H1 (cell line): ENCODE measurements around the gene DRAXIN. TPM values are rescaled to one million over a fixed set of nuclear protein-coding genes. Genes with fewer than 3 reads are reported as not detected.

ENCODE experiments used
- CTCF ChIA-PET: fragments of 300-600 bp; sonication (Branson Sonifier 250); formaldehyde crosslinking; loops from one replicate; lab custom pipeline; 2021; ENCODE audit not compliant: partially characterized antibody; lab: Charles Lee
- POLR2A ChIA-PET: fragments of 300-600 bp; sonication (Branson Sonifier 250); formaldehyde crosslinking; loops from one replicate; lab custom pipeline; 2021; ENCODE audit warnings: inconsistent platforms; ENCODE audit not compliant: partially characterized antibody; lab: Charles Lee
- DNase-seq, 2 experiments: peaks; one replicate each; pipeline versions ENCODE4 v3.0.0 to v3.0.0-alpha.2; 2010 to 2022; ENCODE audit warnings: low spot score in 2 of 2, low read depth in 1 of 2, mixed read lengths in 1 of 2
- FAIRE-seq: peaks from 2 replicates; lab custom pipeline; 2011; peaks lifted over from hg19 to GRCh38; lab: Jason Lieb, UNC
- H2AFZ ChIP-seq: 2 replicates; pipeline ENCODE4 v1.8.1; 2012; ENCODE audit warnings: low read length, inconsistent platforms
- H2AK5ac ChIP-seq: 2 replicates; pipeline ENCODE4 v1.6.1; 2013; ENCODE audit warnings: low read depth, low read length
- H2BK120ac ChIP-seq: replicated peaks from 2 replicates; pipeline ENCODE3; 2013; ENCODE audit warnings: low read depth, low read length, inconsistent platforms
- H2BK12ac ChIP-seq: 2 replicates; pipeline ENCODE4 v1.6.1; 2013; ENCODE audit warnings: low read depth, low read length
- H2BK15ac ChIP-seq: 2 replicates; pipeline ENCODE4 v1.6.1; 2013; ENCODE audit warnings: low read length
- H2BK20ac ChIP-seq: 2 replicates; pipeline ENCODE4 v1.6.1; 2013; ENCODE audit warnings: low read length
- H2BK5ac ChIP-seq: 2 replicates; pipeline ENCODE4 v1.6.1; 2013; ENCODE audit warnings: low read depth, low read length
- H3K14ac ChIP-seq: 2 replicates; pipeline ENCODE4 v1.6.1; 2013; ENCODE audit warnings: inconsistent platforms; ENCODE audit not compliant: insufficient read length
- H3K18ac ChIP-seq: 2 replicates; pipeline ENCODE4 v1.6.1; 2013; ENCODE audit warnings: low read length; ENCODE audit errors: extremely low read depth
- H3K23ac ChIP-seq: 2 replicates; pipeline ENCODE4 v1.6.1; 2013; ENCODE audit warnings: inconsistent platforms; ENCODE audit not compliant: insufficient read length
- H3K23me2 ChIP-seq: 2 replicates; pipeline ENCODE4 v1.6.1; 2013; ENCODE audit warnings: low read depth, low read length
- H3K27ac ChIP-seq: 2 replicates; pipeline ENCODE4 v1.6.1; 2011; ENCODE audit warnings: low read depth, low read length, inconsistent platforms
- H3K27me3 ChIP-seq, 4 experiments: replicated peaks in 1 of 4; 1 replicate in 1 of 4; 2 replicates in 3 of 4; pipeline versions ENCODE4 v1.6.1 to v1.8.1; 2011 to 2013; ENCODE audit warnings: low read length in 3 of 4, mild to moderate bottlenecking in 3 of 4, inconsistent platforms in 2 of 4, mixed read lengths in 2 of 4, moderate library complexity in 1 of 4; ENCODE audit not compliant: control insufficient read depth in 3 of 4, insufficient read depth in 3 of 4; ENCODE audit errors: extremely low read depth in 1 of 4
- H3K36me3 ChIP-seq, 4 experiments: 2 replicates each; pipeline versions ENCODE4 v1.6.1 to v1.8.1; 2011 to 2013; ENCODE audit warnings: mild to moderate bottlenecking in 4 of 4, low read length in 3 of 4, moderate library complexity in 2 of 4, control low read depth in 1 of 4, inconsistent platforms in 1 of 4; ENCODE audit not compliant: insufficient read depth in 4 of 4, control insufficient read depth in 2 of 4
- H3K4ac ChIP-seq: replicated peaks from 2 replicates; pipeline ENCODE3; 2013; ENCODE audit warnings: low read length, low read depth, mixed read lengths, inconsistent platforms; ENCODE audit not compliant: insufficient read length
- H3K4me1 ChIP-seq, 4 experiments: replicated peaks in 1 of 4; 1 replicate in 1 of 4; 2 replicates in 3 of 4; pipeline versions ENCODE4 v1.6.1 to v1.8.1; 2011 to 2013; ENCODE audit warnings: low read length in 3 of 4, inconsistent platforms in 2 of 4, mixed read lengths in 1 of 4; ENCODE audit not compliant: insufficient read depth in 4 of 4, control insufficient read depth in 3 of 4
- H3K4me2 ChIP-seq, 2 experiments: 2 replicates each; pipeline versions ENCODE4 v1.6.1 to v1.8.1; 2011 to 2013; ENCODE audit warnings: low read depth in 2 of 2, low read length in 2 of 2, control low read depth in 1 of 2, inconsistent platforms in 1 of 2, mild to moderate bottlenecking in 1 of 2; ENCODE audit not compliant: insufficient read depth in 1 of 2
- H3K4me3 ChIP-seq, 4 experiments: fragments of 200-600, 300-600 bp in 1 of 4; sonication (generic), shearing (Covaris generic), sonication (Bioruptor Twin) in 1 of 4; 2 replicates each; pipeline versions ENCODE4 v1.5.1 to v1.8.1; 2011 to 2016; ENCODE audit warnings: low read length in 4 of 4, low read depth in 3 of 4, control low read depth in 2 of 4, inconsistent platforms in 2 of 4, mild to moderate bottlenecking in 2 of 4, mixed read lengths in 1 of 4, moderate library complexity in 1 of 4; ENCODE audit not compliant: insufficient read depth in 2 of 4; ENCODE audit errors: extremely low read depth in 1 of 4
- H3K56ac ChIP-seq: replicated peaks from 2 replicates; pipeline ENCODE3; 2013; ENCODE audit warnings: low read depth, mild to moderate bottlenecking, mixed read lengths, low read length, inconsistent platforms; ENCODE audit not compliant: insufficient read length
- H3K79me1 ChIP-seq: 2 replicates; pipeline ENCODE4 v1.6.1; 2013; ENCODE audit warnings: low read depth, low read length, control low read depth
- H3K79me2 ChIP-seq, 2 experiments: 2 replicates each; pipeline versions ENCODE4 v1.6.1 to v1.8.1; 2012 to 2013; ENCODE audit warnings: low read length in 2 of 2, mild to moderate bottlenecking in 2 of 2, inconsistent platforms in 1 of 2; ENCODE audit not compliant: insufficient read depth in 2 of 2, control insufficient read depth in 1 of 2
- H3K9ac ChIP-seq, 4 experiments: replicated peaks in 1 of 4; 1 replicate in 1 of 4; 2 replicates in 3 of 4; pipeline versions ENCODE4 v1.6.1 to v1.8.1; 2011 to 2013; ENCODE audit warnings: low read depth in 3 of 4, low read length in 3 of 4, control low read depth in 2 of 4, mild to moderate bottlenecking in 2 of 4, moderate library complexity in 2 of 4, inconsistent platforms in 1 of 4; ENCODE audit errors: extremely low read depth in 1 of 4
- H3K9me3 ChIP-seq, 2 experiments: 2 replicates each; pipeline versions ENCODE4 v1.6.1 to v1.8.1; 2012 to 2013; ENCODE audit warnings: mild to moderate bottlenecking in 2 of 2, moderate library complexity in 2 of 2, control low read depth in 1 of 2, inconsistent platforms in 1 of 2, low read depth in 1 of 2, low read length in 1 of 2, mixed read lengths in 1 of 2; ENCODE audit not compliant: insufficient read depth in 2 of 2
- H4K20me1 ChIP-seq, 2 experiments: replicated peaks in 1 of 2; 2 replicates each; pipeline versions ENCODE3 to v1.8.1; 2011 to 2013; ENCODE audit warnings: inconsistent platforms in 2 of 2, low read length in 2 of 2, mild to moderate bottlenecking in 1 of 2; ENCODE audit not compliant: insufficient read depth in 2 of 2, control insufficient read depth in 1 of 2
- H4K5ac ChIP-seq: 2 replicates; pipeline ENCODE4 v1.6.1; 2013; ENCODE audit warnings: low read length, low read depth, mixed read lengths, inconsistent platforms; ENCODE audit not compliant: insufficient read length
- H4K8ac ChIP-seq: 2 replicates; pipeline ENCODE4 v1.8.0; 2013; ENCODE audit warnings: mild to moderate bottlenecking, moderate library complexity, low read length, inconsistent platforms; ENCODE audit not compliant: insufficient read depth; ENCODE audit errors: extremely low read depth
- H4K91ac ChIP-seq: replicated peaks from 2 replicates; pipeline ENCODE3; 2013; ENCODE audit warnings: low read length, mixed read lengths, inconsistent platforms; ENCODE audit not compliant: insufficient read length
- CEBPB ChIP-seq: IDR thresholded peaks from 2 replicates; pipeline ENCODE4 v1.6.1; 2012; ENCODE audit warnings: low read depth, low read length
- JUND ChIP-seq: IDR thresholded peaks from 2 replicates; pipeline ENCODE4 v1.6.1; 2011; ENCODE audit warnings: mild to moderate bottlenecking, improper control_type of control experiment, low read length
- WGBS, 2 experiments: shearing (Covaris generic) in 1 of 2; methylation state at CpG; one replicate each; pipeline versions ENCODE4 v1.1.6 to v1.1.7; 2013 to 2015; ENCODE audit warnings: low lambda C conversion rate in 2 of 2, mixed read lengths in 2 of 2, inconsistent platforms in 1 of 2, low coverage in 1 of 2, missing lambda C conversion rate in 1 of 2; ENCODE audit not compliant: insufficient replicate concordance in 2 of 2, insufficient coverage in 1 of 2, insufficient read length in 1 of 2; ENCODE audit errors: extremely low coverage in 1 of 2, missing lambda C conversion rate in 1 of 2; 5-methylcytosine and 5-hydroxymethylcytosine counted together
- polyA plus RNA-seq, 7 experiments: library from polyadenylated mRNA; depleted of rRNA in 3 of 7; stranded (reverse) in 5 of 7; unstranded in 2 of 7; fragments of >200 nt in 5 of 7; fragments of 200-250 nt in 2 of 7; gene quantifications; 1 replicate in 5 of 7; 2 replicates in 1 of 7; 4 replicates in 1 of 7; pipeline versions ENCODE4 v1.2.1 to v1.2.3, GENCODE V29; 2011 to 2013; ENCODE audit warnings: missing spikeins in 2 of 7, mixed read lengths in 2 of 7
- total RNA-seq: library from RNA; stranded (reverse); fragmentation: NEBNext Ultra II Directional; extraction: Animal tissue kit (Norgen Biotek cat#: 25700); gene quantifications from 2 replicates; pipeline ENCODE4 v1.2.1, GENCODE V29; 2021

DRAXIN gene
- total and polyA plus RNA-seq, 2 of the 8 experiments (the other 6 are each of a cell fraction or from before 2014, with no cell fraction given) = 4.6 to 17.6 TPM

GRCh38 chr1:11730429-11730891 is 39.0 kb downstream of the DRAXIN start:
- no peak overlapping the region for H3K23ac ChIP-seq
- FAIRE-seq = no peak
- TF ChIP-seq JUND (no peak), CEBPB (peak; percentile 31; the same call in 1 of the 2 replicates)
- TF ChIP-seq, all 59 proteins: peak for 1
- Histone ChIP-seq H2BK20ac (peak overlapping the region; percentile 100; the same call in 1 of the 2 replicates), H4K8ac (no peak overlapping the region), H4K91ac (no peak overlapping the region), H3K4ac (no peak overlapping the region), H4K20me1 (peaks cover 0 to 1% of the 10 kb centered on the region in 2 experiments), H2BK15ac (peak overlapping the region; percentile 100), H3K23me2 (peaks cover 4% of the 10 kb centered on the region; the same call in 1 of the 2 replicates), H3K14ac (no peak overlapping the region), H3K56ac (no peak overlapping the region), H2AFZ (no peak overlapping the region), H2BK5ac (peak overlapping the region; percentile 94; the same call in 1 of the 2 replicates), H3K4me1 (peaks cover 4 to 37% (median 26%) of the 10 kb centered on the region in 4 experiments), H3K4me2 (peak overlapping the region in 1 of 2 experiments; percentile 4; a peak in 1 of 4 replicates), H4K5ac (no peak overlapping the region), H2BK12ac (peak overlapping the region; percentile 98), H3K36me3 (no peaks in the 10 kb centered on the region), H2AK5ac (no peak overlapping the region), H3K79me1 (no peaks in the 10 kb centered on the region), H3K27ac (no peak overlapping the region), H3K4me3 (no peak overlapping the region), H3K18ac (no peak overlapping the region), H3K79me2 (no peaks in the 10 kb centered on the region), H3K27me3 (no peaks in the 10 kb centered on the region), H3K9me3 (no peaks in the 10 kb centered on the region), H2BK120ac (no peak overlapping the region), H3K9ac (no peak overlapping the region; a peak in 1 of 7 replicates)
- ChIA-PET CTCF (interaction anchor here (0.6 to 1.2 kb wide), 5 partner anchors 10 to 351 kb away, joined by 3 to 13 read pairs (median 4); no protein-coding TSS in a partner anchor), POLR2A (interaction anchor here (0.9 to 2.1 kb wide), 6 partner anchors 10 to 59 kb away, joined by 4 to 10 read pairs (median 6); no protein-coding TSS in a partner anchor)
- WGBS, 2 experiments = 73% methylated on average over 5 of the region's 5 CpGs; no CpG with 5 or more reads in 1 of the 2 experiments
- DNase-seq = no peak
